Stimulated activated naive B cell treated with anti-CD40 and anti-IgM and Interleukin-4, amounts not matched to agents 10 μg/mL and 1 μg/mL and 100 μg/mL, for 72 hours (primary cell): Measurements from ENCODE around the gene STXBP1.

ENCODE experiments used
- ATAC-seq, 2 donors: fragments of 150-1000 bp; cut with Tn5 transposase; replicated peaks; 2 replicates each; pipeline ENCODE4 v1.10.0; 2021; ENCODE audit warnings: moderate library complexity in 1 of 2
- DNase-seq: peaks from one replicate; pipeline ENCODE4 v3.0.0; 2021
- H3K27ac Mint-ChIP-seq: one replicate; pipeline ENCODE4 v1.8.0; 2022; ENCODE audit warnings: mild to moderate bottlenecking, mixed read lengths
- H3K27me3 Mint-ChIP-seq, 2 donors: one replicate each; pipeline ENCODE4 v1.8.0; 2022; ENCODE audit warnings: mixed read lengths in 2 of 2
- H3K36me3 Mint-ChIP-seq, 2 donors: one replicate each; pipeline ENCODE4 v1.8.0; 2022; ENCODE audit warnings: mixed read lengths in 2 of 2, mild to moderate bottlenecking in 1 of 2
- H3K4me1 Mint-ChIP-seq, 2 donors: one replicate each; pipeline ENCODE4 v1.8.0; 2022; ENCODE audit warnings: mixed read lengths in 2 of 2, mild to moderate bottlenecking in 1 of 2
- H3K4me3 Mint-ChIP-seq, 2 donors: one replicate each; pipeline ENCODE4 v1.8.0; 2022; ENCODE audit warnings: mild to moderate bottlenecking in 2 of 2, mixed read lengths in 2 of 2, moderate library complexity in 1 of 2
- H3K9me3 Mint-ChIP-seq, 2 donors: one replicate each; pipeline ENCODE4 v1.8.0; 2022; ENCODE audit warnings: mixed read lengths in 2 of 2, mild to moderate bottlenecking in 1 of 2

Gene STXBP1

DNA sequence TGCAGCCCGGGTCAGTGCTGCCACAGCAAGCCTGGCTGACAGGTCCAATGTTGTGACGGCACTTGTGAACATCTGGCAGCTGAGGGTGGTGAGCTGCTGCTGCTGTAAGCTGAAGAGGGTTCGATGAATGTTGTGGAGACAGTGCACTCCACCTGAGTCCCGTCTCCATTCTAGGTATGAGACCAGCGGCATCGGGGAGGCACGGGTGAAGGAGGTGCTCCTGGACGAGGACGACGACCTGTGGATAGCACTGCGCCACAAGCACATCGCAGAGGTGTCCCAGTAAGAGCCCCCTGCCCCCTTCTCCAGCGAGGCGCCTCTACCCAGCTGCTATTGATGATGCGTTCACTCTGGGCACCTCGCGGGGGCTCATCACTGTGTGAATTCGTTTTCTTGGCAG, 55.8 kb downstream of the STXBP1 start:
- Mint-ChIP-seq H3K27ac (no peak overlapping the region), H3K4me1 (no peaks in the 10 kb centered on the region), H3K4me3 (no peak overlapping the region), H3K9me3 (no peaks in the 10 kb centered on the region), H3K36me3 (no peaks in the 10 kb centered on the region), H3K27me3 (peaks cover 16 to 29% of the 10 kb centered on the region in 2 donors)
- ATAC-seq: no peak
- DNase-seq: no peak

DNA sequence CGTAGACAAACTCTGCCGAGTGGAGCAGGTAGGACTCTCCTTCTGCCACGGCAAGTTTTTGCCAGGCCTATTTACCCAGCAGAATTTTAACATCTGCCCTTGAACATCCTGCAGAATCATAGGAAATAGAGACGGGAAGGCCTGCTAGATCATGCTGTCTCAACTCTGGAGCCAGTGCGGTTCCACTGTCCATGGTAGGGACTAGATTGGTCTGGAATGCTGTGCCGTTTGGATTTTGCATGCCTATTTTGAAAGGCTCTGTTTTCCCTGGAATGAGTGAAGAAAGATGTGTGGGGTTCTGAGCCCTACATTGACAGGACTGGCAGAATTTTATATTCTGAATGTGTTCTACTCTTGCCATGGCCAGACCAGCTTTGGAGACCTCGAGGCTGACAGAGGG, 61.2 kb downstream of the STXBP1 start:
- Mint-ChIP-seq H3K27me3 (peaks cover 0 to 7% of the 10 kb centered on the region in 2 donors), H3K9me3 (no peaks in the 10 kb centered on the region), H3K27ac (no peak overlapping the region), H3K36me3 (no peaks in the 10 kb centered on the region), H3K4me1 (no peaks in the 10 kb centered on the region), H3K4me3 (no peak overlapping the region)
- no peak for DNase-seq
- no peak for ATAC-seq

DNA sequence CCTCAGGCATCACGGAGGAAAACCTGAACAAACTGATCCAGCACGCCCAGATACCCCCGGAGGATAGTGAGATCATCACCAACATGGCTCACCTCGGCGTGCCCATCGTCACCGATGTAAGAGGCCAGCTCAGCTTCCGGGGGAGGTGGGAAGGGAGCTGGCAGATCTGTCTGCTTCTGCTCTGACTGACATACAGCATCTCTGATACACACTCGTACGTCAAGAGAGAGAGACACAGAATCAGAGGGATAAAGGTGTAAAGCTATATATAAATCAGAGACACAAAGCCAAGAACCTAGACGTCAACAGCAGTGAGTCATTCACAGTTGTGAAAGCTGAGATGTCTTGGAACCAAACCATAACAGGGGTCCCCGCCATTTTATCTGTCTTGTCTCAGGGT, 64.6 kb downstream of the STXBP1 start:
- Mint-ChIP-seq H3K4me3 (no peak overlapping the region), H3K4me1 (no peaks in the 10 kb centered on the region), H3K27me3 (peaks cover 10 to 16% of the 10 kb centered on the region in 2 donors), H3K27ac (no peak overlapping the region), H3K36me3 (no peaks in the 10 kb centered on the region), H3K9me3 (no peaks in the 10 kb centered on the region)
- ATAC-seq (no peak), DNase-seq (no peak)

DNA sequence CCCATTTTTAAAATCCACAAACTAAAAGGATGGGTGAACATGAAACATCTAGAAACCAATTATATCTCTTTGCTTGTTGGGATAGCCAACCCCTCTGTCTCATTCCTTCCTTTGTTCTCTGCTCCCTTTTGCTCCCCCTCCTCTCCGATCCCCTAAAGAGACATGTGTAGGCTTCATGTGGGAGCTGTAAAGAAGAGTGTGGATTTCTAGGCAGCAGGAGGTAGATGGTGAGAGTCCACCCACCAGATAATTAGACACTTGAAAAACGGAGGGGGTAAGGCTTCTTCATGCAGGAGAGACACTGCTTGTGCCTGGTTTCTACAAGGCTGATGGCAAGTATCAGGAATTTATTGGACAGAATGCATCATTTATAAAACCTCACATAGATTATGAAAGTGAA, 67.4 kb downstream of the STXBP1 start:
- no peak overlapping the region for H3K4me3 Mint-ChIP-seq
- DNase-seq: no peak

DNA sequence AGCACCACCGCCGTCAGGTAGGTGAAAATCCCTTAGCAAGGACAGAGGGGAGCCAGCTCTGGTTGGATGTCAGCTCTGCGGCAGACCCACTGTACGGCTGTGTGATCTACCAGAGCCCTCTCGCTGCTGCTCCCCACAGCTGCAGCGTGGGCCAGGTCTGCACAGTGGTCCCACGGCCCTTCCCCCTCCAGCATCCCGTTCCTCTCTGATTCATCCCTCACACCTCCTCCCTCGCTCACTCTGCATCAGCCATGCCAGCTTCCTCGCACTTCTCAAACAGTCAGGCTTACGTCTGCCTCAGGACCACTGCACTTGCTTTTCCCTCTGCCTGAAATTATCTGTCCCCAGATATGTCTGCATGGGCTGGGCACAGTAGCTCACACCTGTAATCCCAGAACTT, 68.1 kb downstream of the STXBP1 start:
- DNase-seq (no peak), ATAC-seq (no peak)
- Mint-ChIP-seq H3K4me3 (no peak overlapping the region), H3K27me3 (peaks cover 15 to 16% of the 10 kb centered on the region in 2 donors), H3K27ac (no peak overlapping the region), H3K36me3 (no peaks in the 10 kb centered on the region), H3K9me3 (no peaks in the 10 kb centered on the region), H3K4me1 (no peaks in the 10 kb centered on the region)

More for the DNA sequence above, 67.4 kb downstream of the STXBP1 start:
- ATAC-seq: no peak
- no peaks in the 10 kb centered on the region for H3K4me1 Mint-ChIP-seq
- no peak overlapping the region for H3K27ac Mint-ChIP-seq
- no peaks in the 10 kb centered on the region for H3K36me3 Mint-ChIP-seq
- H3K27me3 Mint-ChIP-seq: peaks cover 11 to 16% of the 10 kb centered on the region in 2 donors
- H3K9me3 Mint-ChIP-seq: no peaks in the 10 kb centered on the region

DNA sequence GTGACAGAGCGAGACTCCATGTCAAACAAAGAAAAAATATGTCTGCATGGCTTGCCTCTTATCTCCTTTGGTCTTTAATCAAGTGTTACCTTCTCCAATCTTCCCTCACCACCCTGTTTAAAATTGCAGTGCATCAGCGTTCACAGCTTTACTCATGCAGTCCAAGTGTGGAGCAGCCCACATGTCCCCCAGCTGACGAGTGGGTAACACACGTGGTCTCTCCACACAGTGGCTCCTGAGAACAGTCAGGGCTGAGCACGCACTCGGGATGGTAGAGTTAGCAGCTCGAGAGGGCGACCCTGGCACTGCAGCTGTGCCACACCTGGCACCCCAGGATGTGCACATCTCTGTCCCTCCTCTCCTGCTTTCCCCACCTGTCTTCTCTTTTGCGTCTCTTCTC, 68.8 kb downstream of the STXBP1 start:
- Mint-ChIP-seq H3K4me1 (no peaks in the 10 kb centered on the region), H3K9me3 (no peaks in the 10 kb centered on the region), H3K27ac (no peak overlapping the region), H3K27me3 (peaks cover 15 to 16% of the 10 kb centered on the region in 2 donors), H3K36me3 (no peaks in the 10 kb centered on the region), H3K4me3 (no peak overlapping the region)
- DNase-seq (no peak), ATAC-seq (no peak)

DNA sequence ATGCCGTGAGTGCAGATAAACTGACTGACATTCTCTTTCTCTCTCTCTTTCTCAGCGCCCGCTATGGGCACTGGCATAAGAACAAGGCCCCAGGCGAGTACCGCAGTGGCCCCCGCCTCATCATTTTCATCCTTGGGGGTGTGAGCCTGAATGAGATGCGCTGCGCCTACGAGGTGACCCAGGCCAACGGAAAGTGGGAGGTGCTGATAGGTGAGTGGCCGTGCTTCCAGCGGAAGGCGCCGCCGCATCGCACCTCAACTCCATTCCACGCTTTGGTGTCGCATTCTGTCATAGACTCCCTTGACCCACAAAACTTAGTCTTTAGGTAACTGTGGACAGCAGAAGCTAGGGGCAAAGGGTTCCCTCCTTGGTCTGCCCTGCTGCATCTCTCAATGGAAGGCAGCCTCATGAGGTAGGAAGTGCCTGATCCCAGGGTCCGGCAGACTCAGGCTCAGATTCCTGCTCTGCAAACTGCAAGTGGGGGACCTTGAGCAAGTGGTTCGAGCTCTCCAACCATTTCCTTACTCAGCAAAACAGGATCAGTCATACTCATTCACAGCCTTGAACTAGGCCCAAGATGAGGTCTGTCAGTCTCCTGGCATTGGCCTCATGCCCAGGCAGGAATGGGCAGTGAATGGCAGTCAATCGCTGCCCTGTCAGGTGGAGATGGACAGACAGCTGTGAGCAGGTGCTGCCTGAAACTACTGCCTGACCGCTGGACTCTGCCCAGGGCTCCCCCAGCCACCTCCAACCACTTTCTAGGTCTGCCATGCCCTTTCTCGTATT, 70.5 kb downstream of the STXBP1 start:
- DNase-seq (no peak), ATAC-seq (no peak)
- Mint-ChIP-seq H3K4me3 (no peak overlapping the region), H3K27me3 (peaks cover 15 to 16% of the 10 kb centered on the region in 2 donors), H3K9me3 (no peaks in the 10 kb centered on the region), H3K4me1 (peaks cover 0 to 1% of the 10 kb centered on the region in 2 donors), H3K36me3 (no peaks in the 10 kb centered on the region), H3K27ac (no peak overlapping the region)

DNA sequence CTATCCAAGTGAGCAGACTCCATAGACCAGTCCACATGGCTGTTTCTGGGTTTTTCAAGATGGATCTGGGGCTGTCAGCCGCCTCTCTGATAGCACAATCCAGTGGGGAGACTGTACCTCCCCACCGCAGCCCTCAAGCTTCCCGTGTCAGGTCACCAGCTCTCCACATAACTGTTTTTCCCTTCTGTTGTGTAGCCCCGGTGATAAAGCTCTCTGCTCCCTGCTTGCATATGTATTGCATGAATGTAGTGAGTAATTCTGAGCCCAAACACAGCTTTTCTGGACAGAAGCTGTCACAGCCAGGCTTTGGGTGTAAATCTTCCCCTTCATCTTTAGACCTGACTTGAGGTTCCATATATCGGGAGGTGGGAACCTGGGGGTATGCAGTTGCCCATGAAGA, 71.6 kb downstream of the STXBP1 start:
- DNase-seq (no peak), ATAC-seq (no peak)
- Mint-ChIP-seq H3K27me3 (peaks cover 15% of the 10 kb centered on the region in 2 donors), H3K36me3 (no peaks in the 10 kb centered on the region), H3K4me1 (peaks cover 0 to 1% of the 10 kb centered on the region in 2 donors), H3K9me3 (no peaks in the 10 kb centered on the region), H3K27ac (no peak overlapping the region), H3K4me3 (no peak overlapping the region)

DNA sequence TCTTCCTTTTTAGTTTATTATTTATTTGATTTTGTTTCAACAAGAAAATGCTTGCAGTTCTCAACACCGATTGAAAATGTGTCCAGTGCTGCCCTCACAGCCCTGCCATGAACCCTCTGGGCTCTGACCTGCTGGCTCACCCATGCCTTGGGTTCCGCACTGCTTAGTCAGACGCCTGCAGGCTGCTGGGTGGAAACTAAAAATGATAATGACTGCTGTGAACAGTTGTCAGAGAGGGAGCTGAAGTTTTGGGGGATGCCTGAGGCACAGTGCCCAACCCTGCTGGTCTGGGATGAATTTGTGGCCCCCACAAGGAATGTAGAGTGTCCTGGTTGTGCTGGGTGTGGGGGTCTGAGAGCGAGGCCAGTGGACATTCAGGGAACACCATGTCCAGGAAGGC, 72.5 kb downstream of the STXBP1 start:
- no peak overlapping the region for H3K4me3 Mint-ChIP-seq
- no peaks in the 10 kb centered on the region for H3K9me3 Mint-ChIP-seq
- H3K36me3 Mint-ChIP-seq: no peaks in the 10 kb centered on the region
- H3K27ac Mint-ChIP-seq: peak overlapping the region; percentile 11
- no peak for DNase-seq
- ATAC-seq: no peak
- H3K27me3 Mint-ChIP-seq: peaks cover 11% of the 10 kb centered on the region in 2 donors
- peaks cover 0 to 1% of the 10 kb centered on the region in 2 donors for H3K4me1 Mint-ChIP-seq

DNA sequence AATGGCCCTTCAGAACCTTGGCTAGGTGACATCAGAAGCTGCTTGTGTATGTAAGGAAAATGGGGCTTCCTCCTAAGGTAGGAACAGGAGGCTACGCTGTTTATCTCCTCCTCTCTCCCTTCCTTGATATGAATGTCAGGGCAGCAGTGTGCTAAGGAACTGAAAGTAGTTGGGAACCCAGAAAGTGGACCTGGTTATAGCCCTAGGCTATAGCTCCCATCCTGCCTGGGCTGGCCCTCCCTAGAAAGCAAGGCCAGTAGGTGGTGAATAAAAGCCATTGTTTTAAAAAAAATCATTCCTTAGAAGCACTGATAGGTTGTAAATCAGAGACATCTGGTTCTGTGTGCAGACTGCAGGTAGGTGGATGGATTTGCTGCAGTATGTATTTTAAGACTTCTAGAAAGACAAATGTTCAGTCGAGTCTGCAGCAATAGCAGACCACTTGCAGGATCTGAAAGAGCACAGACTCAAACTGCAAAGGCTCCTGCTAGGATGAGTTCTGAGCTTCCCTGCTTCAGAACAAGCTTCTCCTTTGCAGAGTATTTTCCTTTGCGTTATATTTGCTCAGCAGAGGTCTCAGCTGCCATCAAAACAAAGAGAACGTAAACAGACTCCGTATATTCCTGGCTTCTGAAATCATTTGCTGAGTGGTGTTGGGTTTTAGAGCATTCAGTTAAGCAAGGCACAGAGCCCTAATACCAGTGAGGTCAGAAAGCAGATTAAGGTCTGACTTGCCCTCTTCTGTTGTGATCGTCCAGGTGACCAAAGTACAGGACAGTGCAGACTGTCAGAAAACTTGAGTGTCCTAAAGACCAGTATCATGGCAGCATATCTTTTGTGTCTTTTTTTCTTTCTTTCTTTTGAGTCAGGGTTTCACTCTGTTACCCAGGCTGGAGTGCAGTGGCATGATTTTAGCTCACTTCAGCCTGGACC, 74.7 kb downstream of the STXBP1 start:
- H3K36me3 Mint-ChIP-seq: no peaks in the 10 kb centered on the region
- H3K4me3 Mint-ChIP-seq: no peak overlapping the region
- no peaks in the 10 kb centered on the region for H3K9me3 Mint-ChIP-seq
- ATAC-seq (no peak), DNase-seq (no peak)
- H3K4me1 Mint-ChIP-seq: peaks cover 0 to 1% of the 10 kb centered on the region in 2 donors
- H3K27me3 Mint-ChIP-seq: peaks cover 0 to 5% of the 10 kb centered on the region in 2 donors
- H3K27ac Mint-ChIP-seq: no peak overlapping the region

DNA sequence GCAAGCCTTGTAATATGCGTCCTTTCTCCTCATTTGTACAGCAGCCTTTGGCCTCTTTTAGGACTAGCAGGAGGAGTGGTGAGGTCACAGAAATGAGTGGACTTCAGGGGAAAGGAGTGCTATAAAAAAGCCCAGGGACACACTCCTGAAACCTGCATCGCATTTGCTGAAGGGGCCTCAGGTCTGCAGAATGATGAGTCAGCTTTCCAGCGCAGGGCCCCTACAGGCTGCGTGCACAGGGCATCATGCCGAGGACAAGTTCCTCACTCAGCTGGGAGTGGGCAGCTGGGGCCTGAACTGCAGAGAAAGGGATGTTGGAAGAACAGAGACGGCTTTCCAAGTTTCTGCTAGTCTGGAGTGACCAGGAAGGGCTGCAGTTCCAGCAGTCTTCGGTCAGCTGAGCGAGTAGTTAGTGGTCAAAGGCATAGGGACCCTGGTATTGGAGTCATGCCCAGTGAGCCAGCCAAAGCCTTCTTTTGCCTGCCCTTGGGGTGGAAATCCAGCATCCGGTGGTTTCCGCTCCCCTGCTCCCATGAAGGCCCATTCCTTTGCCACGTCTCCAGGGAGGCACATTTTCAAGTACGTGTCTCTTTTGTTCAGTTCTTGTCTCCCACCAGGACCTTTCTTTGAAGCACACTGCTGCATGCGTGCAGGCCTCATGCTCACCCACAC, 77.4 kb downstream of the STXBP1 start:
- Mint-ChIP-seq H3K36me3 (peaks cover 9 to 12% of the 10 kb centered on the region in 2 donors), H3K4me3 (no peak overlapping the region), H3K27me3 (peaks cover 0 to 5% of the 10 kb centered on the region in 2 donors), H3K9me3 (no peaks in the 10 kb centered on the region), H3K4me1 (peaks cover 0 to 1% of the 10 kb centered on the region in 2 donors), H3K27ac (no peak overlapping the region)
- ATAC-seq: no peak
- no peak for DNase-seq

DNA sequence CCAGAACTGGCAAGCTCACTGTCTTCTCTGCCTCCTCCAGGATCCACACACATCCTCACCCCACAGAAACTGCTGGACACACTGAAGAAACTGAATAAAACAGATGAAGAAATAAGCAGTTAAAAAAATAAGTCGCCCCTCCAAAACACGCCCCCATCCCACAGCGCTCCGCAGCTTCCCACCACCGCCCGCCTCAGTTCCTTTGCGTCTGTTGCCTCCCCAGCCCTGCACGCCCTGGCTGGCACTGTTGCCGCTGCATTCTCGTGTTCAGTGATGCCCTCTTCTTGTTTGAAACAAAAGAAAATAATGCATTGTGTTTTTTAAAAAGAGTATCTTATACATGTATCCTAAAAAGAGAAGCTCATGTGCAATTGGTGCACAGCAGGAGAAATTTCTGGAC, 78.7 kb downstream of the STXBP1 start:
- Mint-ChIP-seq H3K27ac (no peak overlapping the region), H3K4me1 (peaks cover 0 to 1% of the 10 kb centered on the region in 2 donors), H3K4me3 (no peak overlapping the region), H3K36me3 (peaks cover 9 to 13% of the 10 kb centered on the region in 2 donors), H3K27me3 (no peaks in the 10 kb centered on the region), H3K9me3 (no peaks in the 10 kb centered on the region)
- ATAC-seq (no peak), DNase-seq (no peak)

DNA sequence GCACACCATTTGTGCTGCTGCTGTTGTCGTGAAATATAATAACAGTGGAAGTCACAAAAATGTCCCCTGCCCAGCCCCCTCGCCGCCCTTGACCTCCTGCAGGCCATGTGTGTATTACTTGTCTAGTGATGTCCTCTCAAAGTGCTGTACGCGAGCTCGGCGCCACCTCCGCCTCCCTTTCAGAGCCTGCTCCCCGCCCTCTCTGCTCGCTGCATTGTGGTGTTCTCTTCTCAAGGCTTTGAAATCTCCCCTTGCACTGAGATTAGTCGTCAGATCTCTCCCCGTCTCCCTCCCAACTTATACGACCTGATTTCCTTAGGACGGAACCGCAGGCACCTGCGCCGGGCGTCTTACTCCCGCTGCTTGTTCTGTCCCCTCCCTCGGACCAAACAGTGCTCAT, 80.0 kb downstream of the STXBP1 start:
- no peak overlapping the region for H3K27ac Mint-ChIP-seq
- H3K4me1 Mint-ChIP-seq: no peaks in the 10 kb centered on the region
- ATAC-seq (no peak), DNase-seq (no peak)
- peaks cover 9 to 13% of the 10 kb centered on the region in 2 donors for H3K36me3 Mint-ChIP-seq
- H3K9me3 Mint-ChIP-seq: no peaks in the 10 kb centered on the region
- no peak overlapping the region for H3K4me3 Mint-ChIP-seq
- no peaks in the 10 kb centered on the region for H3K27me3 Mint-ChIP-seq

DNA sequence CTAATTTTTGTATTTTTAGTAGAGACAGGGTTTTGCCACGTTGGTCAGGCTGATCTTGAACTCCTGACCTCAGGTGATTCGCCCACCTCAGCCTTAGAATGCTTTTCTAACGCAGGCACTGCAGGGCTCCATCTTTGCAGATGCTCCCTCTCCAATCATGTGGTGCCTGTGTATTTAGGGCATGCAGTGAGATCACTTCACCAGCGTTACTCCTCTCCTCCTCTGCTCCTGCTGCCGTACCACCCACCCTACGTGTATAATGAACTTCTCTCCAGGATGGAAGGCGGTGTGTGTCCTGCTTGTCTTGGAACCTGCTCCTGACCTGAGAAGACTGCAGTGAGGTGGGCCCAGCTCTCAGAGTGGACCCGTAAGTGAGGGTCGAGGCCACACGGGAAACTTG, 81.1 kb downstream of the STXBP1 start:
- H3K36me3 Mint-ChIP-seq: peaks cover 9 to 13% of the 10 kb centered on the region in 2 donors
- H3K27me3 Mint-ChIP-seq: no peaks in the 10 kb centered on the region
- no peak for ATAC-seq
- no peak for DNase-seq
- H3K4me1 Mint-ChIP-seq: no peaks in the 10 kb centered on the region
- no peaks in the 10 kb centered on the region for H3K9me3 Mint-ChIP-seq
- no peak overlapping the region for H3K4me3 Mint-ChIP-seq
- no peak overlapping the region for H3K27ac Mint-ChIP-seq
